HG02943 (cell line): ENCODE measurements around the gene RRAGC.

Experiments
- ATAC-seq: cut with Tn5 transposase; IDR thresholded peaks from one replicate; pipeline ENCODE4 v1.9.1; 2021; ENCODE audit warnings: mild to moderate bottlenecking, low read depth, moderate library complexity; ENCODE audit not compliant: unreplicated experiment

RRAGC gene

DNA sequence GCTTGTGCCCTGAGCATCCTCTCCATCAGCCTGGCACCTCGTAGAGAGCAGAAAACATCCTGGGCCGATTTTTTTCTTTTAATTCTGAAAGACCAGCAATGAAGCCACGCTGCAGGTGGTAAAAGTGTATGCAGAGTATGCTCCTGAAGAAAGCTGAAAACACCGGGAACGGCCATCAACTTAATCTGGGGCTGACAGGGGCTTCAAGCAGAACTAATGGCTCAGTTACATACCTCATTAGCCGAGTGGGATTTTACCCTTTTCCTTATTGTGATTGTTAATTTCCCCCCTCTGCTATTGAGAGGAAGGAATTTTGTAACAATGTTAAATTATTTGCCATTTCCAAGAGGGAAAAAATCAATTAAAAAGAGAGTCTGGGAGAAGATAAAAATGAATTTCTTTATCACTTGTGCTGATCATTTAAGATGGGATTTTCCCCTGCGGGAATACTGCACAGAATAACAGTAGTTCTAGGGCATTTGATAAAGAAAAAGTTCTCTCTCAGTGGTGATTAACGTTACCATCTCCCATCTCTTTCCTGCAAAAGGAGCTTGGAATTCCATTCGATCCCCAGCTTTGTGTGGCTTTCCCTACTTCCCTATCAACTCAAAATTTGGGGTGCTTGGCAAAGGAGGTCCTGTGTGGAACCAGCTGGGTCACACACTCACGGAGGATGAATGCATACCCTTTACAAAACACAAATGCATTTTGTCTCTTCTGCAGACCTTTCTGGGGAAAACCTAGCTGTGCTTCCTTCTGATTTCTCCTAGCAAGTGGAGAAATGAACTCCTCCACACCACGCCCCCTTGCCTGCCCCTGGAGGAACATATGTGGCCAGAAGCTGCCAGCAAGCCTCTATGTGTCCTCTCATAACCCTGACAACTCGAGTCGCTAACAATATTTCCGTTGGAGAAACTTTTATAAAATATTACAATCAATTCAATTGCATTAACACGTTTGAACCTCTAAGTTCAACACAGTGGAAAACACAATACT, 70.9 kb downstream of the RRAGC start:
- no peak for ATAC-seq
